ENCODE measurements around the gene NHLRC2. TPM values are rescaled to one million over a fixed set of nuclear protein-coding genes. Genes with fewer than 3 reads are reported as not detected.
A peak's percentile ranks its signal among the peaks of the same experiment; 100 is the strongest.

Gene NHLRC2
- polyA plus RNA-seq, 3 donors = 14.4 to 27.3 (median 24.7) TPM

DNA sequence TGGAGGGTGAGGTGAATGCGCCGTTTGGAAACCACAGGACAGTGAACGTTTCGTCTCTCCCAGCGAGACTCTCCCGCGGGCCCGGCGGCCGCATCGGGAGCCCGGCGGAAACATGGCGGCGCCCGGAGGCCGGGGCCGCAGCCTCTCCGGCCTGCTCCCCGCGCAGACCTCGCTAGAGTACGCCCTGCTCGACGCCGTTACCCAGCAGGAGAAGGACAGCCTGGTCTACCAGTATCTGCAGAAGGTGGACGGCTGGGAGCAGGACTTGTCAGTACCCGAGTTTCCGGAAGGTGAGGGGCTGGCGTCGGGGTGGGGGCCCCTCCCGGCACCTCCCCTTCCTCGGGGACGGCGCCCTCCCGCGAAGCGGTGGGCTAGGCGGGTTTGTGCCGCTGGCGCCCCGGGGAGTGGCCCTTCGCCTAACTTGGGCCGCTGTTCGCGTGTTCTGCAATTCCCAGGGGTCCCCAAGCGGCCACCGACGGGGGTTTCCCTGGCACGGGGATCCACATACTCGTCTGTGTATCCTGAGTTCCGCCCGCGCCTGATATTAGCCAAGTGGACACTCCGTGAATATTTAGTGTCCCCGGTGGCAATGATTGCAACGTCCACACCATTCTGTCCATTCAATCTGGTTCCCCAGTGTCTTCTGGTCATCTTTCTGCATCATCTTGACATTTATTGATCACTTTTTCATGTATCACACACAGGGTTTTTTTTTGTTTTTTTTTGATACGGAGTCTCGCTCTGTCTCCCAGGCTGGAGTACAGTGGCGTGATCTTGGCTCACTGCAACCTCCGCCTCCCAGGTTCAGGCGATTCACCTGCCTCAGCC lies 514 bp downstream of the NHLRC2 start:
- peak; percentile 50 for DNase-seq

DNA sequence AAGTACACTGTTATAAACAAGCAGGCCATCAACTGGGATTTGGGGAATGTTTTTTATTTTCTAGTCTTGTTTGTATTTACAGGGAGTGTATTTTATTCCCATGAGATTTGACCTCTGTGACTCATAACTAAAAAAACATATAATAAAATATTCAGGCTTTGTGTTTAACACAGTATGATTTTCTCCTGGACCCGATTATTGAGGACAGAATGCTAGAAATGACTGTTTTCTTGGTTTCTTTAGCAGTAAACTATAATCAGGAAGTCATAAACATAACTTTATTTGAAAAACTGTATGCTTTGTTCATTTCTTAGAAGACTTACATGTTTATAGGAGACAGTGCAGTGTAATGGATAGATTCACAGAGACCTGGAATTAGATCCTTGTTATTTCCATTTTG lies 2.1 kb downstream of the NHLRC2 start:
- DNase-seq = no peak

DNA sequence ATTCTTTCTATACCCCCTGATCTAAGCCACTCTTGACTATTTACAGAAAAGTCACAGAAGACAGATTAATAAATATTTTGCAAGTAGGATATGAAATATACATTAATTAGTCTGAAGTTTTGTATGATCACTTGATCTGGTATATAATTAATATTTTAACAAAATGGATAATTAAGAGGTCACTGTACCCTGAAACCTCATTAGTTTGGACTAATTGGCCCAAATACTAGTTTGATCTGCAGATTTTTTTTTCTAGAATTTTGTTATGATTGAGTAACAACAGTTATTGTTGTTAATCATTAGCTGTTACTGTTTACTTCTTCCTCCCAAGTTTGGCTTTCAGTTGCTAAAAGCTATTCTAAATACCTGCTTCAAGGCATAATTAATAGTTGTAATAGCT lies 2.7 kb downstream of the NHLRC2 start:
- DNase-seq = no peak

DNA sequence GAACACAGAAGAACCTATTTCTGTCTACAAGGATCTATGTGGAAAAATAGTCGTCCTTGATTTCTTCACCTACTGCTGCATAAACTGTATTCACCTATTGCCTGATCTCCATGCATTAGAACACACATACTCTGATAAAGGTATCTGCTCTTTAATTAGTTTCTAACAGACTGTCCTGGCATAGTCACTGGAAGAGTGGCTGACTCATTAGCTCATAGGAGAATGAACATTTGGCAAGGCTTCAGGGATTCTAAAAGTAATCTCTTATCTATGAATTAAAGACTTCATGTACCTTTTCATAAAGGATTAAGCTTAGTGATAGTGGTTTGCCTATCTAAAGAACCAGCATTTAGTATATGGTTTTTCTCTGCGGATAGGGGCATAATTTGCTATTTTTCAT lies 4.1 kb downstream of the NHLRC2 start:
- DNase-seq = no peak

DNA sequence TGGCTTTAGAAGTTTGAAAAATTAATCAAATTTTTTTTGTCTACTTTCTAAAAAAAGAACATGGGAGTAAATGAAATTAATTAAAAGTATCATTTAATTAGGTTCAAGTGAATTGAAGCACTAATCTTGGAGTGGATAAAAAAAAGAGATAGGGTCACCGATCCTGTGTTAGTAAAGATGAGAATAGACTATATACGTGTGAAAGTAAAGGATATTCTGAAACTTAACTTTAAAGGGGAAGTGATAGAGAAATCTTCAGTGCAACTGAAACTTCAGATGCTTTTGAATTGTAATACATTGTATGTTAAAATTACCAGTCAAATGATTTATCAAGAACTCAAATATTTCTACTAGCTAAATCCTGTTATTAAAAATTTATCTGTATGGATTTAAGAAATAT lies 4.8 kb downstream of the NHLRC2 start:
- DNase-seq = no peak

DNA sequence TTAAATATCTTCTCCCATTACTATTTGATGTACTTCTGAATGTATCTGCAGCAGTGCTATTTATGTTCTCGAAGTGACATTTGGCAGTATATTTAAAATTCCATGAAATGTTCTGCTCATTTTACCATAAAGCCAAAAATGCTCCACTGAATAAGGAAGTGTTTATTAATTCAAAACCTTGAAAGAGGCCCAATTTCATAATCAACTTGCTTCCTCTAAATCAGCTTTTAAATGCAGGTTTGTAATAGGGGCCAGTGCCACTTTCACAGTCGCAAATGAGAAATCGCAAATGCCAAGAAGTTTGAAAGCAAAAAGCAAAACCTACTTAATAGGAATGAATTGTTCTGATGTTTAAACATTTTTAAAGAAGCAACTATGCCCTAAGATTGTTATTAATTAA lies 11.4 kb downstream of the NHLRC2 start:
- DNase-seq = no peak

DNA sequence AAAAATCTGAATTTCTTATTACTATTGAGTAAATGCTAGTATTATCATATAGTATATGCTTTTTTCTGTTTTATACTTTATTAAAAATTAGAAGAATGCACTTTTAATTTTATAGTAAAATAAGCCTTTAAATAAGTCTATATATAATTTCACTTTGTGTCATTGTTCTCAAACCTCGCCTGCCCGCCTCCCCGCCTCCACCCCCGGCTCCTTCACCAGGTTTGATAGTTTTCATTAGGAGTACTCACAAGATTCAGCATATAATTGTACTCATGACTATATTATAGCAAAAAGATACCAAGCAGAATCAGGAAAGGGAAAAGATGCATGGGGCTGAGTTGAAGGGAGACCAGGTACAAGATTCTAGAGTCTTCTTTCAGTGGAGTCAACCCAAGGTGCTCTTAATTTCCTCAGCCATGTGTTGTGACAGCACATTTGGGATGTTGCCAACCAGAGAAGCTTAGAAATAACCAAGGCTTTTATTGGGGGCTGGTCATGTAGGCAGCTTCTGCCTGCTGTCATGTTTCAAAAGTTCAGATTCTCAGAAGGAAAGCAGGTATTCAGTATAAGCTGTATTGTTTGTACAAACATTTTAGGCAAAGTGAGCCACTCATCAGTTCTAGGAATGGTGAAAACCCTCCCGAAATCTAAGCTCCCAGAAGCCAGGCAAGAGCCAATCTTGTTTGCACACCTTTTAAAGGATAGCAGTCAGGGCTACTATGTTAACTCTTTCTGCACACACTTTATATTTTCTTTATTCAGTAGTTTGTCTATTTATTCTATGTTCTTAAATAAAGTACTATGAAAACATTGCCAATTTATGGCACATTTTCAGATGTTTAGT lies 12.3 kb downstream of the NHLRC2 start:
- no peak for DNase-seq

DNA sequence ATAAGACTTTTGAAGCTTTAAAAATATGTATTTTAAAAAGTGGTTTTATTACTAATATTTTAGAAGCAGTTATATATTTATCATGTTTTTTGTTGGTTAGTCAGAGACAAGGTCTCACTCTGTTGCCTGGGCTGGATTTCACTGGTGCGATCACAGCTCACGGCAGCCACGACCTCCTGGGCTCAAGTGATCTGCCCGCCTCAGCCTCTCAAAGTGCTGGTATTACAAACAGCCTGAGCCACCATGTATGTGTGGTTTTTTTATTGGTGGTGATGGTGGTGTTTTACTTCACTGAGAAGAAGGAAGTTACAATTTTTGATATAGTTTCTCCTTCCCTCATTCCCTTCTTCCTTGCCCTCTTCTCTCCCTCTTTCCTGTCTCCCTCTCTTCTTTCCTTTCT lies 13.4 kb downstream of the NHLRC2 start:
- no peak for DNase-seq

DNA sequence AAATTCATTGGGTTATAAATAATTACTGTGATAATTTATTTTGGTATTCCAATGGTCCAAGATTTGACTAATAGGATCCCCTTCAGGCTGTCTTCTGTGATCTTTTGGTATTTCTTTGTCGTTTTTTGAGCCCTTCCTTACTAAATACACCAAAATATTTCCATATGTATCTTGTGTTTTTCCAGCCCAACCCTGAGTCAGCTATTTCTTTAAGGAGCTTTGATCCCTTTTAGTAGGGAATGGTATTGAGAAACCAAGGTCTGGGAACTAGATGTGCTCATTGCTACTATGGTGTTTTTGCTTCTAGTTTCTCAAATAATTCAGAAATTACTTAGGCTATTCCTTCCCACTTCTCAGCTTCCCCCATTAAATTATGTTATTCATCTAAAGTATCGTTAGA lies 15.3 kb downstream of the NHLRC2 start:
- no peak for DNase-seq

DNA sequence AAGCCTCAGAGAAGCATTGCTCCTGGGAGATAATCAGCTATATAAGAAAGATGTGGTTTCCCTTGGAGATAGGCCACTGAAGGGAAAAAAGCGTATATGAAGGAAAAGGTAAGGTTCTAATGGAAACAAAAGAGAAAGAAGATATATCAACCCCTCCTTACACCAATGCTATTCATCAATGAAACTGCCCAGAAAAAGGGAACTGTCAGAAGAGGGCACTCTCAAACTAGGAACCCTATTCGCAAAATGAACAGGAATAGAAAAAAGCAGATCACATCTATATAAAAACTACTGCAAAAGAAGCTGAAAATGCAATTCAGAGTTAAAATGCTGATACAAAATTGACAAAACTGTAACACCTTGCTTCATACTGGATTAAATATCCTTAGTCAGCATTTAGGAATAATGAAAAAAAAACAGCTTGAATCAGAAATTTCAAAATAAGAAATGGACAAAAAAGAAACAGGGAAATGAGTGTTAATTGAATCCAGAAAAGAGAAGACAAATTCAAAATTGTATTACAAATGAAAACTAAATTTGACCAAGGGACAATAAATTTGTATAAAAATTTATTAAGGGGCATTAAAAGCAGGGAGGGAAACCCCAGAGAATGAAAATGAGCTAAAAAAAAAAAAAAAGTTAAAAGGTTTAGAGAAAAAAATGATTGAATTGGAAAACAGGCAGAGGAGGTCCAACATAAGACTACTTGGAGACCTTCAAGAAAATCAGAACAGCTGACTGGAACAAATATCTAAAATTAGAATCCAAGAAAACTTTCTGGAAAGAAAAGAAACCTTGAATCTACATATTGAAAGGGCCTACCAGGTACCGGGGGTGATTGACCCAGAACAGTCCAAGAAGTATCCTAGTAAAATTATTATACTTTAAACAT lies 17.9 kb downstream of the NHLRC2 start:
- DNase-seq = no peak

DNA sequence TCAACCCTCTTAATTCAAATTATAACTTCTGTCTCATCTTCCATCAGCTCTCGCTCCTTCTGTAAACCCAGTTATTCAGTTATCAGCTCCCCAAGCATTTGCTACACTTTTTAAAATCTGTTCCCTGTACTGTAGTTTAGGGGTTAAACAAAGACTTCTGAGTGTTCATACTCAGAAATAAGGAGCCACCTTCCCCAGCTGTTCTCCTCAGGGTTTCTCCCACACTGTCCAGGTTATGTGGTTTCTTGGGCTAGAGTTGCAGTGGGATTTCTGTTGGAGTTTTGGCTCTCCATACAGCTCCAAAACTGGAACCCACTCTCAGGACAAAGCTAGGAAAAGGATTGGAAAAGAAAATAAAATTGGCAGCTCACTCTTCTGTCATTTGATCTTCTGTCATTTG lies 20.8 kb downstream of the NHLRC2 start:
- DNase-seq = no peak

DNA sequence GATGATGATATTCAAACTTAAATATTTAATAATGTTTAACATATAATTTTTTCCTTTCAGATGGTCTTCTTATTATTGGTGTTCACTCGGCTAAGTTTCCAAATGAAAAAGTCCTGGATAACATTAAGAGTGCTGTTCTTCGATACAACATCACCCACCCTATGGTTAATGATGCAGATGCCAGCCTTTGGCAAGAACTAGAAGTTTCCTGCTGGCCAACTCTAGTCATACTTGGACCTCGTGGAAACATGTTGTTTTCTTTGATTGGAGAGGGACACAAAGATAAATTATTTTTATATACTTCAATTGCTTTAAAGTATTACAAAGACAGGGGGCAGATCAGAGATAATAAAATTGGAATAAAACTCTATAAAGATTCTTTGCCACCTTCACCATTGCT lies 22.0 kb downstream of the NHLRC2 start:
- DNase-seq = no peak

DNA sequence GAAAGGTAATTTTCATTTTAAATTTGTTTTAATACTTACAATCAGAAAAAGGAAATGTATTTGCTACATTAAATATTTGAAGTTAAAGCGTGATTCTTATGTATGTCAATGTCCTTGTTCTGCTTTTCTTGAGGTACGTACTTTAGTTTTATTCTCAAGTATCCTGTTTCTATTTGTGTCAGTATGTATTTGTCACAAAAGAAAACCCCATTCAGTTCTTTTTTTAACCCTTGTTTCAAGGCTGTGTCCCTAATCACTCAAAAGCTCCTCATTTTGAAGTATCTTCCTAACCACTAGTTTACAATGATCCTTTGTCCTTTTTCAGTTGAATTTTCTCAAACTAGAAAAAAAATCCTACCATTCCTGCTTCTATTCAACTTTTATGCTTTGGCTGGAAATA lies 25.2 kb downstream of the NHLRC2 start:
- DNase-seq = no peak

DNA sequence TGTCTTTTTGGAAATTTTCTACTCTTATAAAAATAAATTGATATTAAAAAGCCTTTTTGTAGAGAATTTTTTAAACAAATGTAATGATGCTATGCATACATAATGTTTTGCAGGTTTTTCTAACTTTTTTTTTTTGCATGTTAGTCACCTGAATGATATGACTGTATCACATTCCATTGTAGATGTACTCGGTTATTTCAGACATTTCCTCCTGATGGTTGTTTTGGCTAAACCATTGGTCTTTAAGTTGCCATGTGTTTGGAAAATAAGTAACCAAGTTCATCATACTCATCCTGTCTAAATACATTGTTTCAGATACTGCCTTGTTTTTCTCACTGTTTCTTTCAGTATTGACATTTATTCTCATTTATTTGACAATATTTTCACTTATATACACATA lies 25.8 kb downstream of the NHLRC2 start:
- DNase-seq = no peak

DNA sequence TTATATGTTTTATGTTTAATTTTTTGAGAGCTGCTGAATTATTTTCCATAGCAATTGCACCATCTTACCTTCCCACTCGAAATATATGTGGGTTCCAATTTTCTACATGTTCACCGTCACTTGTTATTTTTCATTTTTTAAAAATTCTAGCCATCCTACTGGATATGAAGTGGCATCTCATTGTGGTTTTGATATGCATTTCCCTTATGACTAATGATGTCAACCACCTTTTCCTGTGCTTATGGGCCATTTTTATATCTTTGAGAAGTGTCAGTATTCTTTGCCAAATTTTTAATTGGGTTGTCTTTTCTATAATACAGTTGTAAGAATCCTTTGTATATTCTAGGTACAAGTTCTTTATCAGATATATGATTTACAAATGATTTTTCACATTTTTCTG lies 27.8 kb downstream of the NHLRC2 start:
- no peak for DNase-seq

DNA sequence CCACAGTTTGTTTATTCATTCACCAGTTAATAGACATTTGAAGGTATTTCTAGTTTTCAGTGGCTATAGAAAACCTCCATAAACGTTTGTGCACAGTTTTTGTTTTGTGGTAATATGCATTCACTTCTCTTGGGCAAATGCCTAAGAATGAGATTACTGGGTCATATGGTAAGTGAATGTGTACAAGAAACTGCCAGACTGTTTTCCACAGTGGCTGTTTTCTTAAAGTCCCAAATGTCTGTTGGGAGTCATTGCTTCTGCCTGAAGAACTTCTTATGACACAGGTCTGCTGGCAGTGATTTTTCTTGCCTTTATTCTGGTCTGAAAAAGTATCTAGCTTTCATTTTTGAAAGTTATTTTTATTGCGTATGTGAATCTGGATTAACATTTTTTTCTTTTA lies 35.5 kb downstream of the NHLRC2 start:
- no peak for DNase-seq

DNA sequence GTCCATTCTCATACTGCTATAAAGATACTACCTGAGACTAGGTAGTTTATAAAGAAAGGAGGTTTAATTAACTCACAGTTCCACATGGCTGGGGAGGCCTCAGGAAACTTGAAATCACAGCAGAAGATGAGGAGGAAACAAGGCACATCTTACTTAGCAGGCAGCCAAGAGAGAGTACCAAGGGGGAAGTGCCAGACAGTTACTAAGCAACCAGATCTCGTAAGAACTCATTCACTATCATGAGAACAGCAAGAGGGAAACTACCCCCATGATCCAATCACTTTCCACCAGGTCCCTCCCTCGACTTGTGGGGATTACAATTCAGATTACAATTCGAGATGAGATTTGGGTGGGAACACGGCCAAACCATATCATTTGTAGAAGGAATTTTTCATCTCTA lies 36.3 kb downstream of the NHLRC2 start:
- DNase-seq = no peak

DNA sequence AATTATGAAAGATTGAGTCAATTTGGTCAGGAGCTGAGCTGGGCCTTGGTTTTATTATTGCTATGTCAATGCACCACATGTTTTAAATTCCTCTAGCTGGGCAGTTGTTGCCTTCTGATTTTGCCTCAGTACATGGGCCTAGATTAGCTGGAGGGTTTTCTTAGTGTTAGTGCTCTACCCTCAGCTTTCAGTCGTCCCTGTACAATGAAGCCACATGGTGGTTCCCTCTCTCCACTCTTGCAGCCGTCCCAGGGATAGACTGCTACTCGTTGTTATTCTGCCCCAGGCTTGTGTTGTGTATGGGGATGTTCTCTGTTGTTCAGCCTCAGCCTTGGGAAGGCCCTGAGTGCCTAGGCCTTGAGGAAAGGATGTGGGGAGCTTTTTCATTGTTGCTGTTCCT lies 37.0 kb downstream of the NHLRC2 start:
- DNase-seq = no peak

DNA sequence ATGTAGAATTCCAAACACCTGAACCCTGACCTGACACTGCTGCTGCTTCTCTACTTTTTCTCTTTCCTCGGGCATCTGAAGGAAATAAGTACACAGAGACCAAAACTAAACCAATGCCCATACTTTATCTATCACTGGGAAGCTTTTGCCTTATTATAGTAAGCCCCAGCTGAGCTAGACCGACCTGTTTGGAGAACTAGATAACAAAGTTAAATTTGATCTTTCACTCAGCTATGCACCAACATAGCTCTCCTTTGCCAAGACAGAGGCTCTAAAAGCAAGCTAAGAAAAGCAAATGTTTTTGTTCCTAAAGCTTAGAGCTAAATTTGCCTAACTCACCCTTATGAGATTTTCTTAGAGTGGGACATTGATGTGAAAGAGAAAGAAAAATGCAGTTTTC lies 39.1 kb downstream of the NHLRC2 start:
- no peak for DNase-seq

DNA sequence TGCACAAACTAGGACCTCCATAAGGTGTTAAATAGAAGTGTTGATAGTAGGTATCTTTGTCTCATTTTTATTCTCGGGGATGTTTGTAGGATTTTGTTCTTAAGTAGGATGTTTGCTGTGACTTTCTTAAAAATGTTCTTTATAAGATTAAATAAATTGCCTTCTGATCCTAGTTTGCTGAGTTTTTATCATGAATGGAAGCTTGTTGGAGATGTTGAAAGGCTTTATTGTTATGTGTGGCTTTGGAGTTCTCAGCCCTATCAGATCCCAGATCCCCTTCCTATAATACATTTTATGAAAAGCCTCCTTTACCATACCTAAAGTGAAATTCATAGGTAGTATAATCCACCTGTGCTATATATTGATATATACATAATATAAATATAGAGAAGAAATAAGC lies 40.1 kb downstream of the NHLRC2 start:
- DNase-seq = no peak

DNA sequence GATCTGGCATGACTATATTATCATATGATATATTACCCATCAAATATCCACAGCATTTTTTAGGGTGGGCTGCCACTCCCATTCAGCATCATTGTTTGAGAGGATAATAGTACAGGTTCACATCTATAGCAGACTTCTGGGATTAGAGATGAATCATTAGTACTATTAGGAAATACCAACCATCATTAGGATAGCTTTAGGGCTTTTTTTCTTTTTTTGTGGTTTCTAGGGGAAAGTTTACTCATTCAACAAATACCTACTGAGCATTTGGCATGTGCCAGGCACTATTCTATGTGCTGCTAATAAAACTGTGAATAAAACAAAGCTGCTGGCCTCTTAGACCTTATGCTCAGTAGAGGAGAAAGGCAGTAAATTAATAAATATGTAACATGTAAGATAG lies 40.6 kb downstream of the NHLRC2 start:
- no peak for DNase-seq

Measured in renal pelvis (tissue), 4 donors.